ENCODE data around the gene ROGDI. TPM values are rescaled to one million over a fixed set of nuclear protein-coding genes. Genes with fewer than 3 reads are reported as not detected.

Gene ROGDI
- polyA plus RNA-seq, 1 donor (not counting 4 experiments of a cell fraction or from before 2014, with no cell fraction given): 20.5 TPM

GRCh38 chr16:4783251-4783950 is 19.0 kb downstream of the ROGDI start:
- dilution Hi-C loops (cut with MboI; ENCODE audit: extremely low pct_ligation_motif_present, low sequenced_read_pairs): no loop called here
- Histone ChIP-seq H3K9me1 (ENCODE audit: control insufficient read depth, extremely low read depth, insufficient read depth, low read length) (no peaks in the 10 kb centered on the region), H3K4me1 (ENCODE audit: control insufficient read depth, extremely low read depth, insufficient read depth, low read length) (peaks cover 7% of the 10 kb centered on the region), H3K9me3 (ENCODE audit: control insufficient read depth, low read depth, low read length) (no peaks in the 10 kb centered on the region), H2AFZ (ENCODE audit: control insufficient read depth, low read length) (no peak overlapping the region), H3K27ac (ENCODE audit: control insufficient read depth, insufficient read depth, low read length) (no peak overlapping the region), H3K9ac (ENCODE audit: control insufficient read depth, extremely low read depth, insufficient read depth, low read length) (no peak overlapping the region), H3K36me3 (ENCODE audit: control insufficient read depth in 2 of 2, extremely low read depth in 1 of 2, insufficient read depth in 2 of 2, low read length in 2 of 2) (no peaks in the 10 kb centered on the region), H3K4me3 (ENCODE audit: control insufficient read depth in 2 of 3, extremely low read depth in 1 of 3, insufficient read depth in 2 of 3, low read depth in 1 of 3, low read length in 3 of 3) (no peak overlapping the region), H3K79me2 (ENCODE audit: control insufficient read depth, insufficient read depth, low read length) (no peaks in the 10 kb centered on the region), H3K4me2 (ENCODE audit: control insufficient read depth, extremely low read depth, insufficient read depth, low read depth, low read length) (no peak overlapping the region), H4K20me1 (ENCODE audit: control insufficient read depth, extremely low read depth, insufficient read depth, low read length) (no peaks in the 10 kb centered on the region), H3K27me3 (ENCODE audit: control insufficient read depth, extremely low read depth, insufficient read depth, low read length) (no peaks in the 10 kb centered on the region)
- DNase-seq (ENCODE audit: low read depth, low spot score): no peak
- no peak for TF ChIP-seq CTCF (optimal IDR thresholded peaks at IDR 0.05 in 1 of 3, IDR thresholded peaks at IDR 0.05 in 1 of 3, conservative IDR thresholded peaks at IDR 0.05 in 1 of 3; ENCODE audit: extremely low read depth in 1 of 3, insufficient read depth in 2 of 3, low read length in 3 of 3)
- no peak for TF ChIP-seq EZH2 (IDR thresholded peaks at IDR 0.05; ENCODE audit: low read length)
- no peak for FAIRE-seq

GRCh38 chr16:4780235-4780634 is 22.2 kb downstream of the ROGDI start:
- Histone ChIP-seq H3K4me3 (ENCODE audit: control insufficient read depth in 2 of 3, extremely low read depth in 1 of 3, insufficient read depth in 2 of 3, low read depth in 1 of 3, low read length in 3 of 3) (no peak overlapping the region), H3K9ac (ENCODE audit: control insufficient read depth, extremely low read depth, insufficient read depth, low read length) (no peak overlapping the region), H3K4me1 (ENCODE audit: control insufficient read depth, extremely low read depth, insufficient read depth, low read length) (peaks cover 5% of the 10 kb centered on the region), H3K4me2 (ENCODE audit: control insufficient read depth, extremely low read depth, insufficient read depth, low read depth, low read length) (no peak overlapping the region), H3K9me3 (ENCODE audit: control insufficient read depth, low read depth, low read length) (no peaks in the 10 kb centered on the region), H3K79me2 (ENCODE audit: control insufficient read depth, insufficient read depth, low read length) (no peaks in the 10 kb centered on the region), H2AFZ (ENCODE audit: control insufficient read depth, low read length) (no peak overlapping the region), H3K27me3 (ENCODE audit: control insufficient read depth, extremely low read depth, insufficient read depth, low read length) (no peaks in the 10 kb centered on the region), H3K36me3 (ENCODE audit: control insufficient read depth in 2 of 2, extremely low read depth in 1 of 2, insufficient read depth in 2 of 2, low read length in 2 of 2) (no peaks in the 10 kb centered on the region), H3K9me1 (ENCODE audit: control insufficient read depth, extremely low read depth, insufficient read depth, low read length) (no peaks in the 10 kb centered on the region), H4K20me1 (ENCODE audit: control insufficient read depth, extremely low read depth, insufficient read depth, low read length) (no peaks in the 10 kb centered on the region), H3K27ac (ENCODE audit: control insufficient read depth, insufficient read depth, low read length) (no peak overlapping the region)
- FAIRE-seq (no peak), DNase-seq (ENCODE audit: low read depth, low spot score) (no peak)
- dilution Hi-C loops (cut with MboI; ENCODE audit: extremely low pct_ligation_motif_present, low sequenced_read_pairs): no loop called here
- no peak for TF ChIP-seq EZH2 (IDR thresholded peaks at IDR 0.05; ENCODE audit: low read length)
- TF ChIP-seq CTCF (optimal IDR thresholded peaks at IDR 0.05 in 1 of 3, IDR thresholded peaks at IDR 0.05 in 1 of 3, conservative IDR thresholded peaks at IDR 0.05 in 1 of 3; ENCODE audit: extremely low read depth in 1 of 3, insufficient read depth in 2 of 3, low read length in 3 of 3): no peak
